HepG2 (cell line): ENCODE results near the gene GSAP. TPM values are rescaled to one million over a fixed set of nuclear protein-coding genes. Genes with fewer than 3 reads are reported as not detected.

ENCODE experiments used
- ATAC-seq: fragments of 200-7000 bp; cut with Tn5 transposase; 3 replicates; pipeline ENCODE4 v1.9.1; 2020; ENCODE audit warnings: mild to moderate bottlenecking, moderate library complexity
- BruUV-seq: library from RNA; stranded (reverse); fragments of 400-500 nt; replicated peaks from 2 replicates; lab custom pipeline; 2021; lab: Mats Ljungman, UMichigan
- CTCF ChIA-PET: fragments of 300-600 bp; formaldehyde crosslinking; extraction: SDS; loops from one replicate; lab custom pipeline; 2021; ENCODE audit warnings: low total read pairs, inconsistent platforms, low intra/inter-chr PET ratio; lab: Yijun Ruan, JAX
- POLR2A ChIA-PET: fragments of 350-600 bp; sonication (Branson Sonifier 250); formaldehyde crosslinking; loops from one replicate; lab custom pipeline; 2020; ENCODE audit warnings: antibody characterized with exemption, inconsistent platforms; lab: Yijun Ruan, JAX
- DNase-seq: peaks from one replicate; pipeline ENCODE4 v3.0.0-alpha.2; 2015; ENCODE audit warnings: low spot score
- FAIRE-seq: peaks from 3 replicates; lab custom pipeline; 2011; peaks lifted over from hg19 to GRCh38; lab: Jason Lieb, UNC
- H2AFZ ChIP-seq: one replicate; pipeline ENCODE4 v1.6.1; 2011; ENCODE audit warnings: low read length, inconsistent platforms
- H3K27ac ChIP-seq: fragments of 300-600 bp; 3 replicates; pipeline ENCODE4 v1.8.0; 2011; ENCODE audit warnings: mixed run types, mild to moderate bottlenecking, mixed read lengths, low read length, inconsistent platforms; ENCODE audit not compliant: insufficient read depth; ENCODE audit errors: extremely low read length
- H3K27me3 ChIP-seq, 2 experiments: fragments of 200-600 bp in 1 of 2; 2 replicates in 1 of 2; 3 replicates in 1 of 2; pipeline versions ENCODE4 v1.6.0 to v1.8.0; 2011; ENCODE audit warnings: low read length in 2 of 2, mild to moderate bottlenecking in 2 of 2, moderate library complexity in 2 of 2, inconsistent platforms in 1 of 2; ENCODE audit not compliant: insufficient read depth in 2 of 2, control insufficient read depth in 1 of 2
- H3K36me3 ChIP-seq, 2 experiments: fragments of 200-600 bp in 1 of 2; replicated peaks in 1 of 2; 2 replicates in 1 of 2; 3 replicates in 1 of 2; pipeline versions ENCODE4 v1.5.1 to v1.8.0; 2011; ENCODE audit warnings: low read length in 2 of 2, inconsistent platforms in 1 of 2; ENCODE audit not compliant: insufficient read depth in 2 of 2, control insufficient read depth in 1 of 2
- H3K4me1 ChIP-seq: 2 replicates; pipeline ENCODE4 v1.5.1; 2012; ENCODE audit warnings: low read length, inconsistent platforms; ENCODE audit not compliant: insufficient read depth
- H3K4me2 ChIP-seq: 2 replicates; pipeline ENCODE4 v1.6.0; 2011; ENCODE audit warnings: low read depth, low read length, inconsistent platforms
- H3K4me3 ChIP-seq, 3 experiments: fragments of 200-600 bp in 1 of 3; sonication (generic), shearing (Covaris generic) in 1 of 3; replicated peaks in 1 of 3; 2 replicates each; pipeline ENCODE4 v1.5.1; 2011 to 2016; ENCODE audit warnings: low read length in 3 of 3, inconsistent platforms in 2 of 3, low read depth in 2 of 3, mild to moderate bottlenecking in 2 of 3, control low read depth in 1 of 3, mixed read lengths in 1 of 3; ENCODE audit not compliant: insufficient read depth in 1 of 3
- H3K79me2 ChIP-seq: one replicate; pipeline ENCODE4 v1.6.1; 2011; ENCODE audit warnings: low read length, inconsistent platforms; ENCODE audit not compliant: insufficient read depth
- H3K9ac ChIP-seq: 2 replicates; pipeline ENCODE4 v1.6.0; 2011; ENCODE audit warnings: mild to moderate bottlenecking, low read depth, low read length, inconsistent platforms; ENCODE audit not compliant: insufficient read depth
- H3K9me3 ChIP-seq: 2 replicates; pipeline ENCODE4 v1.5.1; 2012; ENCODE audit warnings: mild to moderate bottlenecking, low read length
- H4K20me1 ChIP-seq: 2 replicates; pipeline ENCODE4 v1.6.0; 2011; ENCODE audit warnings: inconsistent platforms, mild to moderate bottlenecking, low read length, moderate library complexity; ENCODE audit not compliant: insufficient read depth
- ATF5 ChIP-seq: sonication (generic); formaldehyde crosslinking; IDR thresholded peaks from 2 replicates; pipeline ENCODE4 v1.4.0; 2020; ENCODE audit warnings: mild to moderate bottlenecking, low read depth, missing genetic modification reagents
- MIER2 ChIP-seq: IDR thresholded peaks from 2 replicates; pipeline ENCODE4 v1.6.1; 2016; ENCODE audit warnings: missing biosample characterization, missing genetic modification reagents
- SMYD3 ChIP-seq: sonication (generic); formaldehyde crosslinking; IDR thresholded peaks from 2 replicates; pipeline ENCODE4 v1.8.1; 2023; ENCODE audit warnings: mild to moderate bottlenecking, missing genetic modification reagents
- SPEN ChIP-seq: sonication (generic); formaldehyde crosslinking; IDR thresholded peaks from 2 replicates; pipeline ENCODE4 v1.5.1; 2020; ENCODE audit warnings: low read depth, mild to moderate bottlenecking, missing genetic modification reagents
- TIGD3 ChIP-seq: sonication (generic); formaldehyde crosslinking; IDR thresholded peaks from 2 replicates; pipeline ENCODE4 v1.5.1; 2020; ENCODE audit warnings: mild to moderate bottlenecking, missing genetic modification reagents, borderline replicate concordance
- ZNF18 ChIP-seq: sonication (generic); formaldehyde crosslinking; IDR thresholded peaks from 2 replicates; pipeline ENCODE4 v1.8.0; 2022; ENCODE audit warnings: mild to moderate bottlenecking, missing genetic modification reagents; ENCODE audit not compliant: insufficient replicate concordance
- ZNF253 ChIP-seq: sonication (generic); formaldehyde crosslinking; IDR thresholded peaks from 2 replicates; pipeline ENCODE4 v1.8.0; 2022; ENCODE audit warnings: mild to moderate bottlenecking, missing genetic modification reagents, borderline replicate concordance
- ZNF276 ChIP-seq: sonication (generic); formaldehyde crosslinking; IDR thresholded peaks from 2 replicates; pipeline ENCODE4 v1.4.0; 2020; ENCODE audit warnings: mild to moderate bottlenecking, low read depth, missing genetic modification reagents
- WGBS: methylation state at CpG from one replicate; pipeline ENCODE4 v1.1.6; 2017; ENCODE audit warnings: low lambda C conversion rate; 5-methylcytosine and 5-hydroxymethylcytosine counted together
- in situ Hi-C: cut with HindIII; loops from 2 replicates; pipeline ENCODE4 v1.10.0; 2017; ENCODE audit warnings: low pct_unique_long_range_greater_than_20kb; ENCODE audit not compliant: extremely low pct_ligation_motif_present
- intact Hi-C: fragments of 100-400 bp; cut with micrococcal nuclease; formaldehyde crosslinking; loops from one replicate; pipeline ENCODE4 v1.10.0; 2022; ENCODE audit not compliant: unreplicated experiment
- polyA plus RNA-seq, 8 experiments: library from polyadenylated mRNA; depleted of rRNA in 3 of 8; stranded (reverse) in 7 of 8; unstranded in 1 of 8; fragments of >200 nt; fragmentation: Illumina TruSeq in 4 of 8; extraction: Trizol in 4 of 8; gene quantifications; 2 replicates each; pipeline versions ENCODE4 v1.2.1 to v1.2.3, GENCODE V29; 2011 to 2016; ENCODE audit warnings: low read depth in 4 of 8, missing spikeins in 1 of 8, mixed read lengths in 1 of 8; ENCODE audit not compliant: insufficient read depth in 1 of 8
- total RNA-seq, 5 experiments: library from RNA; depleted of rRNA; stranded (reverse); fragments of >200 nt; fragmentation: Illumina TruSeq; extraction: Trizol; gene quantifications; 2 replicates each; pipeline ENCODE4 v1.2.3, GENCODE V29; 2016; ENCODE audit warnings: low read depth in 1 of 5

The GSAP gene
- total and polyA plus RNA-seq, 2 of the 13 experiments (the other 11 are each of a cell fraction or from before 2014, with no cell fraction given) = 34.6 to 40.6 TPM

- no peak overlapping the region for H3K4me3 ChIP-seq
- WGBS = 91% methylated on average over 6 of the region's 6 CpGs
- H3K27ac ChIP-seq = no peak overlapping the region
- TF ChIP-seq ZNF276 (no peak), TIGD3 (CRISPR knock-in tag) (no peak), ZNF18 (no peak), SMYD3 (no peak), ATF5 (CRISPR knock-in tag) (no peak), ZNF253 (CRISPR knock-in tag) (no peak), SPEN (no peak), MIER2 (no peak)
- ChIA-PET CTCF (no interaction called here), POLR2A (no interaction called here)
- FAIRE-seq (no peak), DNase-seq (no peak), ATAC-seq (no peak)
- no peaks in the 10 kb centered on the region for H3K9me3 ChIP-seq
- H3K36me3 ChIP-seq = peaks cover 5 to 18% of the 10 kb centered on the region in 2 experiments; a peak in 4 of 5 replicates
- BruUV-seq = no TSS peak
- no peaks in the 10 kb centered on the region for H3K27me3 ChIP-seq
- H2AFZ ChIP-seq = no peak overlapping the region
- no peaks in the 10 kb centered on the region for H4K20me1 ChIP-seq
- H3K9ac ChIP-seq = no peak overlapping the region
- intact Hi-C loops (loop anchor here (2.0 to 5.0 kb wide), 2 partner anchors 84 to 208 kb away; partner anchors contain the start of gene CCDC146), in situ Hi-C loops (no loop called here)
- peaks cover 17% of the 10 kb centered on the region for H3K4me1 ChIP-seq
- H3K4me2 ChIP-seq = no peak overlapping the region
- no peaks in the 10 kb centered on the region for H3K79me2 ChIP-seq
Measured at GRCh38 chr7:77330169-77330882, 85.8 kb downstream of the GSAP start.
